ENCODE data around the gene HPS5. TPM values are rescaled to one million over a fixed set of nuclear protein-coding genes. Genes with fewer than 3 reads are reported as not detected.
"Not testable (repeated sequence)": the region's sequence is repeated elsewhere in the genome, so short reads cannot be mapped to it uniquely, and the experiment has no call there.

HPS5 gene
- total RNA-seq, 8 experiments from 2014 or later: 12.9 to 33.2 (median 19.0) TPM

- in situ Hi-C loops (cut with MboI; ENCODE audit: low pct_unique_long_range_greater_than_20kb in 2 of 9, low sequenced_read_pairs in 9 of 9, unreplicated experiment in 9 of 9): no loop called here
- ATAC-seq (replicated peaks in 6 of 8): peak in 3 of 8 experiments; percentile 55 to 86 (median 55)
- 7 to 100% (median 95%) methylated on average over 2 to 5 of the region's 5 CpGs for whole genome bisulfite sequencing, 10 experiments
- H3K4me1 ChIP-seq (replicated peaks in 1 of 2): no peaks in the 10 kb centered on the region
- H3K27ac ChIP-seq: no peak overlapping the region
- no peak overlapping the region for H3K4me3 ChIP-seq
Observed at GRCh38 chr11:18347471-18348125, 25.7 kb upstream of the HPS5 start.

GRCh38 chr11:18332891-18333290 lies 11.0 kb upstream of the HPS5 start:
- Histone ChIP-seq H3K27ac (no peak overlapping the region), H3K4me1 (replicated peaks in 1 of 2) (no peaks in the 10 kb centered on the region), H3K4me3 (no peak overlapping the region)
- ATAC-seq (replicated peaks in 6 of 8): no peak
- in situ Hi-C loops (cut with MboI; ENCODE audit: low pct_unique_long_range_greater_than_20kb in 2 of 9, low sequenced_read_pairs in 9 of 9, unreplicated experiment in 9 of 9): no loop called here
- 95 to 100% (median 100%) methylated on average over 1 to 3 of the region's 3 CpGs; no CpG with 5 or more reads in 1 of the 10 experiments for WGBS, 10 experiments

- in situ Hi-C loops (cut with MboI; ENCODE audit: low pct_unique_long_range_greater_than_20kb in 2 of 9, low sequenced_read_pairs in 9 of 9, unreplicated experiment in 9 of 9): no loop called here
- no peak overlapping the region for H3K27ac ChIP-seq
- no peak overlapping the region for H3K4me3 ChIP-seq
- 0 to 71% (median 21%) methylated on average over 1 of the region's 1 CpG; no CpG with 5 or more reads in 6 of the 10 experiments for WGBS, 10 experiments
- peak in 3 of 8 experiments; percentile 23 to 83 (median 73) for ATAC-seq (replicated peaks in 6 of 8)
- no peaks in the 10 kb centered on the region for H3K4me1 ChIP-seq (replicated peaks in 1 of 2)
Observed at GRCh38 chr11:18332302-18332701, 10.4 kb upstream of the HPS5 start.

- no peaks in the 10 kb centered on the region for H3K4me1 ChIP-seq (replicated peaks in 1 of 2)
- no peak for ATAC-seq (replicated peaks in 6 of 8)
- no peak overlapping the region for H3K27ac ChIP-seq
- in situ Hi-C loops (cut with MboI; ENCODE audit: low pct_unique_long_range_greater_than_20kb in 2 of 9, low sequenced_read_pairs in 9 of 9, unreplicated experiment in 9 of 9): no loop called here
- no peak overlapping the region for H3K4me3 ChIP-seq
- 81 to 100% (median 100%) methylated on average over 1 to 6 of the region's 6 CpGs for WGBS, 10 experiments
Observed at GRCh38 chr11:18330921-18331320, 9.0 kb upstream of the HPS5 start.

- no peak overlapping the region for H3K4me3 ChIP-seq
- no peak overlapping the region for H3K27ac ChIP-seq
- peaks cover 1 to 2% of the 10 kb centered on the region in 2 donors for H3K4me1 ChIP-seq (replicated peaks in 1 of 2)
- 18 to 100% (median 83%) methylated on average over 2 to 5 of the region's 5 CpGs; no CpG with 5 or more reads in 1 of the 10 experiments for WGBS, 10 experiments
- in situ Hi-C loops (cut with MboI; ENCODE audit: low pct_unique_long_range_greater_than_20kb in 2 of 9, low sequenced_read_pairs in 9 of 9, unreplicated experiment in 9 of 9): no loop called here
- ATAC-seq (replicated peaks in 6 of 8): peak in 3 of 8 experiments; percentile 17 to 38 (median 19)
Observed at GRCh38 chr11:18329196-18329870, 7.4 kb upstream of the HPS5 start.

- ATAC-seq (replicated peaks in 6 of 8): no peak
- peaks cover 19 to 29% of the 10 kb centered on the region in 2 donors for H3K4me1 ChIP-seq (replicated peaks in 1 of 2)
- H3K27ac ChIP-seq: no peak overlapping the region
- H3K4me3 ChIP-seq: peak overlapping the region in 1 of 5 donors; percentile 6
- 60 to 100% (median 71%) methylated on average over 1 of the region's 1 CpG; no CpG with 5 or more reads in 6 of the 10 experiments for WGBS, 10 experiments
- in situ Hi-C loops (cut with MboI; ENCODE audit: low pct_unique_long_range_greater_than_20kb in 2 of 9, low sequenced_read_pairs in 9 of 9, unreplicated experiment in 9 of 9): no loop called here
Observed at GRCh38 chr11:18324381-18324780, 2.4 kb upstream of the HPS5 start.

GRCh38 chr11:18323881-18324280 lies 1.9 kb upstream of the HPS5 start:
- 73 to 96% (median 87%) methylated on average over 3 to 11 of the region's 11 CpGs; no CpG with 5 or more reads in 2 of the 10 experiments for WGBS, 10 experiments
- Histone ChIP-seq H3K4me3 (peak overlapping the region in 3 of 5 donors; percentile 87 to 97 (median 89)), H3K4me1 (replicated peaks in 1 of 2) (peaks cover 19 to 31% of the 10 kb centered on the region in 2 donors)
- in situ Hi-C loops (cut with MboI; ENCODE audit: low pct_unique_long_range_greater_than_20kb in 2 of 9, low sequenced_read_pairs in 9 of 9, unreplicated experiment in 9 of 9); H3K27ac ChIP-seq; ATAC-seq (replicated peaks in 6 of 8): not testable (repeated sequence)

GRCh38 chr11:18322818-18323570 lies 1.1 kb upstream of the HPS5 start:
- 0 to 47% (median 12%) methylated on average over 1 to 17 of the region's 18 CpGs for WGBS, 10 experiments
- Histone ChIP-seq H3K27ac (peak overlapping the region; percentile 100), H3K4me1 (replicated peaks in 1 of 2) (peaks cover 19 to 31% of the 10 kb centered on the region in 2 donors), H3K4me3 (peak overlapping the region; percentile 87 to 99 (median 97))
- no peak for ATAC-seq (replicated peaks in 6 of 8)
- in situ Hi-C loops (cut with MboI; ENCODE audit: low pct_unique_long_range_greater_than_20kb in 2 of 9, low sequenced_read_pairs in 9 of 9, unreplicated experiment in 9 of 9): no loop called here

- H3K27ac ChIP-seq: peak overlapping the region; percentile 100
- 0 to 8% (median 0%) methylated on average over 1 to 4 of the region's 4 CpGs; no CpG with 5 or more reads in 1 of the 10 experiments for WGBS, 10 experiments
- in situ Hi-C loops (cut with MboI; ENCODE audit: low pct_unique_long_range_greater_than_20kb in 2 of 9, low sequenced_read_pairs in 9 of 9, unreplicated experiment in 9 of 9): no loop called here
- peak overlapping the region; percentile 87 to 99 (median 97) for H3K4me3 ChIP-seq
- peak in 7 of 8 experiments; percentile 0 to 18 (median 7) for ATAC-seq (replicated peaks in 6 of 8)
- peaks cover 19 to 31% of the 10 kb centered on the region in 2 donors for H3K4me1 ChIP-seq (replicated peaks in 1 of 2)
Observed at GRCh38 chr11:18321578-18321968, 367 bp downstream of the HPS5 start.

- peaks cover 19 to 31% of the 10 kb centered on the region in 2 donors for H3K4me1 ChIP-seq (replicated peaks in 1 of 2)
- in situ Hi-C loops (cut with MboI; ENCODE audit: low pct_unique_long_range_greater_than_20kb in 2 of 9, low sequenced_read_pairs in 9 of 9, unreplicated experiment in 9 of 9): no loop called here
- H3K4me3 ChIP-seq: peak overlapping the region in 4 of 5 donors; percentile 87 to 98 (median 93)
- no peak overlapping the region for H3K27ac ChIP-seq
- ATAC-seq (replicated peaks in 6 of 8): no peak
Observed at GRCh38 chr11:18320617-18321016, 1.3 kb downstream of the HPS5 start.

GRCh38 chr11:18319914-18320313 lies 2.0 kb downstream of the HPS5 start:
- in situ Hi-C loops (cut with MboI; ENCODE audit: low pct_unique_long_range_greater_than_20kb in 2 of 9, low sequenced_read_pairs in 9 of 9, unreplicated experiment in 9 of 9): no loop called here
- WGBS, 10 experiments: 75 to 100% (median 94%) methylated on average over 1 to 3 of the region's 3 CpGs; no CpG with 5 or more reads in 1 of the 10 experiments
- ATAC-seq (replicated peaks in 6 of 8): no peak
- Histone ChIP-seq H3K4me1 (replicated peaks in 1 of 2) (peaks cover 19 to 31% of the 10 kb centered on the region in 2 donors), H3K27ac (no peak overlapping the region), H3K4me3 (no peak overlapping the region)

GRCh38 chr11:18317551-18317950 lies 4.4 kb downstream of the HPS5 start:
- 90 to 100% (median 100%) methylated on average over 1 to 4 of the region's 4 CpGs; no CpG with 5 or more reads in 3 of the 10 experiments for WGBS, 10 experiments
- no peak for ATAC-seq (replicated peaks in 6 of 8)

GRCh38 chr11:18315893-18316292 lies 6.0 kb downstream of the HPS5 start:
- WGBS, 10 experiments: 57 to 100% (median 100%) methylated on average over 1 to 2 of the region's 2 CpGs
- in situ Hi-C loops (cut with MboI; ENCODE audit: low pct_unique_long_range_greater_than_20kb in 2 of 9, low sequenced_read_pairs in 9 of 9, unreplicated experiment in 9 of 9): no loop called here
- ATAC-seq (replicated peaks in 6 of 8): no peak
- no peak overlapping the region for H3K27ac ChIP-seq
- no peak overlapping the region for H3K4me3 ChIP-seq
- peaks cover 5 to 13% of the 10 kb centered on the region in 2 donors for H3K4me1 ChIP-seq (replicated peaks in 1 of 2)

More at GRCh38 chr11:18317551-18317950, 4.4 kb downstream of the HPS5 start:
- in situ Hi-C loops (cut with MboI; ENCODE audit: low pct_unique_long_range_greater_than_20kb in 2 of 9, low sequenced_read_pairs in 9 of 9, unreplicated experiment in 9 of 9): no loop called here
- H3K4me1 ChIP-seq (replicated peaks in 1 of 2): peaks cover 6 to 17% of the 10 kb centered on the region in 2 donors
- H3K4me3 ChIP-seq: no peak overlapping the region
- H3K27ac ChIP-seq: no peak overlapping the region
